Uterus (tissue), 4 donors: ENCODE results near the gene KCNG1. TPM values are rescaled to one million over a fixed set of nuclear protein-coding genes. Genes with fewer than 3 reads are reported as not detected.

Experiments used
- DNase-seq, 2 donors: peaks; one replicate each; pipeline ENCODE4 v3.0.0-alpha.2; 2019 to 2020
- H3K27ac ChIP-seq, 2 donors: fragments of 200-600 bp; sonication (generic); 1 replicate in 1 of 2; 2 replicates in 1 of 2; pipeline ENCODE4 v1.5.1; 2016 to 2018
- H3K27me3 ChIP-seq, 2 donors: fragments of 200-600 bp; sonication (generic); one replicate each; pipeline ENCODE4 v1.5.1; 2018 to 2019; ENCODE audit warnings: control low read depth in 1 of 2
- H3K36me3 ChIP-seq, 2 donors: fragments of 200-600 bp; sonication (generic); one replicate each; pipeline ENCODE4 v1.5.1; 2019; ENCODE audit warnings: control low read depth in 1 of 2
- H3K4me1 ChIP-seq, 2 donors: fragments of 200-600 bp; sonication (generic); one replicate each; pipeline ENCODE4 v1.5.1; 2018 to 2019; ENCODE audit warnings: control low read depth in 1 of 2
- H3K4me3 ChIP-seq, 2 donors: fragments of 200-600 bp; sonication (generic); 1 replicate in 1 of 2; 2 replicates in 1 of 2; pipeline ENCODE4 v1.5.1; 2018 to 2019; ENCODE audit warnings: mild to moderate bottlenecking in 1 of 2
- H3K9me3 ChIP-seq, 2 donors: fragments of 200-600 bp; sonication (generic); one replicate each; pipeline ENCODE4 v1.5.1; 2019; ENCODE audit warnings: control low read depth in 1 of 2
- CTCF ChIP-seq, 4 experiments: fragments of 200-600 bp in 2 of 4; fragments of 450-650 bp in 2 of 4; sonication (generic) in 2 of 4; IDR thresholded peaks; one replicate each; pipeline ENCODE4 v1.5.1; 2016 to 2019; ENCODE audit warnings: antibody characterized with exemption in 4 of 4, mild to moderate bottlenecking in 2 of 4, moderate library complexity in 1 of 4
- POLR2A ChIP-seq, 2 donors: fragments of 450-650 bp; IDR thresholded peaks; one replicate each; pipeline ENCODE4 v1.6.1; 2016; ENCODE audit warnings: antibody characterized with exemption in 2 of 2, mild to moderate bottlenecking in 1 of 2, moderate library complexity in 1 of 2
- intact Hi-C: fragments of 100-400 bp; cut with DNase I; formaldehyde crosslinking; loops from one replicate; pipeline ENCODE4 v1.15.1; 2023; ENCODE audit warnings: low total_unique reads
- total RNA-seq, 4 donors: library from RNA; depleted of rRNA in 3 of 4; stranded (reverse); fragments of >200 nt in 3 of 4; gene quantifications; one replicate each; pipeline versions ENCODE4 v1.1.0 to v1.2.4, GENCODE V29; 2014 to 2023
- donor health status: DM: yes; HTN: yes; CAD: no.

Gene KCNG1
- total RNA-seq, result 100 to 1,000 TPM in 1 of 4 donors, 10 to 100 TPM in 2, under 1 TPM in 1; 0.88 to 109 (median 44.1) TPM

GRCh38 chr20:51022803-51023616 is at the start of gene KCNG1:
Gene KCNG1 (minus strand): TSS chr20:51023107. CDS start chr20:51010338, 12,769 bp downstream.
- no peaks in the 10 kb centered on the region for H3K36me3 ChIP-seq
- intact Hi-C loops, result no loop called here
- H3K4me1 ChIP-seq, result no peaks in the 10 kb centered on the region
- peak within 1 kb of the TSS; percentile 55 to 80 for H3K27ac ChIP-seq
- peak; percentile 62 to 70 for DNase-seq
- peak within 1 kb of the TSS; percentile 37 to 52 for H3K4me3 ChIP-seq
- H3K9me3 ChIP-seq, result no peaks in the 10 kb centered on the region
- TF ChIP-seq POLR2A (IDR thresholded peaks at IDR 0.05) (peak; percentile 31 to 92), CTCF (IDR thresholded peaks at IDR 0.05) (no peak)
- no peaks in the 10 kb centered on the region for H3K27me3 ChIP-seq

DNA sequence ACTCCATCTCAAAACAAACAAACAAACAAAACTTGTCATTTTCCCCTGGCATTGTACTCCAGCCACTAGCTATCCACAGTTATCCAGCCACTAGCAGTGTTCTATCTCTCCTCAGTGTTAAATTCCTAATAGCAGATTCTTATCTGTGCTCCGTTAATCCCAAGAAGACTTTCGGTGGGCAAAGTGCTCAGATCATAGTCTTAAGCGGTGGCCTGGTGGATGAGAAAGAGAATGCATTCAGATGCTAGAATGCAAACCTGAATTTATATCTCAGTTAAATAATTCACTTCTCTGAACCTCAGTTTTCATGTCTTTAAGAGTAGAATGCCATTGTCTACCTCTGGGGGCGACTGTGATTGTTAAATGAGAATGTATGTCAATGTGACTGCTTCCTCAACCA is 47.7 kb upstream of the KCNG1 start:
- DNase-seq, result no peak
- H3K9me3 ChIP-seq, result no peaks in the 10 kb centered on the region
- no peak overlapping the region for H3K4me3 ChIP-seq
- no peaks in the 10 kb centered on the region for H3K36me3 ChIP-seq
- no peak overlapping the region for H3K27ac ChIP-seq
- intact Hi-C loops, result no loop called here
- TF ChIP-seq CTCF (IDR thresholded peaks at IDR 0.05), result no peak
- no peak for TF ChIP-seq POLR2A (IDR thresholded peaks at IDR 0.05)
- no peaks in the 10 kb centered on the region for H3K4me1 ChIP-seq
- H3K27me3 ChIP-seq, result no peaks in the 10 kb centered on the region

- TF ChIP-seq CTCF (IDR thresholded peaks at IDR 0.05), result no peak
- no peak for TF ChIP-seq POLR2A (IDR thresholded peaks at IDR 0.05)
- Histone ChIP-seq H3K36me3 (no peaks in the 10 kb centered on the region), H3K9me3 (no peaks in the 10 kb centered on the region), H3K4me1 (no peaks in the 10 kb centered on the region), H3K4me3 (no peak overlapping the region), H3K27ac (no peak overlapping the region), H3K27me3 (no peaks in the 10 kb centered on the region)
- no peak for DNase-seq
- intact Hi-C loops, result no loop called here
Measured at GRCh38 chr20:51067792-51068191, 44.9 kb upstream of the KCNG1 start.

- Histone ChIP-seq H3K27ac (no peak overlapping the region), H3K4me3 (no peak overlapping the region), H3K4me1 (no peaks in the 10 kb centered on the region), H3K27me3 (no peaks in the 10 kb centered on the region), H3K36me3 (no peaks in the 10 kb centered on the region), H3K9me3 (no peaks in the 10 kb centered on the region)
- intact Hi-C loops, result no loop called here
- no peak for TF ChIP-seq POLR2A (IDR thresholded peaks at IDR 0.05)
- no peak for TF ChIP-seq CTCF (IDR thresholded peaks at IDR 0.05)
- DNase-seq, result no peak
Measured at GRCh38 chr20:51065615-51066014, 42.7 kb upstream of the KCNG1 start.

GRCh38 chr20:51064137-51064536 is 41.2 kb upstream of the KCNG1 start:
- TF ChIP-seq POLR2A (IDR thresholded peaks at IDR 0.05) (no peak), CTCF (IDR thresholded peaks at IDR 0.05) (no peak)
- intact Hi-C loops, result no loop called here
- Histone ChIP-seq H3K4me3 (no peak overlapping the region), H3K27ac (no peak overlapping the region), H3K27me3 (no peaks in the 10 kb centered on the region), H3K9me3 (no peaks in the 10 kb centered on the region), H3K4me1 (no peaks in the 10 kb centered on the region), H3K36me3 (no peaks in the 10 kb centered on the region)
- DNase-seq, result no peak
